ENCODE measurements around the gene CNTN6.

CNTN6 gene

DNA sequence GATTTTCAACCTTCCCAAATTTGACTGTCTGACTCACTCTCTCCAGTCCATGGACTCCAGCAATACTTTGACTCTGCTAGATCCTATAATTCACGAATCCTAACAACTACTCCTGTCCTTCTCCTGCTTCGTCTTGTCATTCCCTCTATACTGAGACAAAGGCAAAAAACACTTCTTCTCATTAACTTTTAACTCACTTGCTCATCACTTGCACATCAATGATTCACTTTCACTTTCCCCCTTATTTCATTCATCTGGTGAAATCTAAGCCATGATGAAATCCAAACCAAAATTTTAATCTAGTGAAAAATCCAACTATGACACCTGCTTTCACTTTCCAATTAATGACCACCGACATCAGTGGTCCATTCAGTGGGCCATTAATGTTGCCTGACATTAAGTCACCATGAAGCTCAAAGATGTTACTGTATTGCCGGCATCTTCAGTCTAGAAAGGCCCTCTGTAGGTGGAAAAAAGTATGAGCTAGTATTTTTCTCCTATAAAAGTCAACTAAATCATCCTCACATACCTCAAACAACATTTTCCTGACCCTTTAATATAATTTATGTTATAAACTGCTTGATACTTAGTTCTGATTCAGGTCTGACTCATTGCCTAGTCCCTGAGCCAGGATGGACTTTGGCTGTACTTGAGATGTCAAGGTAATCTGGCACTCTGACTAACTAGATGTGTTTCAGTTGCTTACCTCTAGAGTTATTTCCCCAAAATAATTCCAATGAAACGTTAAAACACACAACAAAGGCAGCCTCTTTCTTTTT lies 158.6 kb downstream of the CNTN6 start:
- H2AK5ac ChIP-seq (ENCODE audit: low read length, severe bottlenecking), result no peak overlapping the region
- no peaks in the 10 kb centered on the region for H3K79me1 ChIP-seq (replicated peaks; ENCODE audit: low read length, poor library complexity, severe bottlenecking)
- H3K9ac ChIP-seq (ENCODE audit: low read length), result no peak overlapping the region
- 76% methylated on average over 4 of the region's 5 CpGs for WGBS
- no peak overlapping the region for H3K23ac ChIP-seq (ENCODE audit: low read length in 2 of 2)
- H2BK15ac ChIP-seq (ENCODE audit: low read depth, poor library complexity, severe bottlenecking), result no peak overlapping the region
- no peak overlapping the region for H3K27ac ChIP-seq (ENCODE audit: low read length, poor library complexity, severe bottlenecking)
- no peak overlapping the region for H3K4me2 ChIP-seq (ENCODE audit: low read length, poor library complexity, severe bottlenecking)
- H3K4ac ChIP-seq (ENCODE audit: low read depth in 1 of 2, low read length in 2 of 2), result no peak overlapping the region
- H3K4me3 ChIP-seq (ENCODE audit: insufficient read depth in 1 of 2, low read depth in 1 of 2, low read length in 2 of 2), result no peak overlapping the region
- H3K27me3 ChIP-seq (ENCODE audit: control insufficient read depth in 1 of 2, insufficient read depth in 1 of 2, low read length in 2 of 2), result no peaks in the 10 kb centered on the region
- H3K9me3 ChIP-seq (ENCODE audit: control insufficient read depth, low read length), result no peaks in the 10 kb centered on the region
- H2BK12ac ChIP-seq (ENCODE audit: low read length in 2 of 2), result no peak overlapping the region
- H3K4me1 ChIP-seq (ENCODE audit: control insufficient read depth, insufficient read depth, low read depth, low read length), result no peaks in the 10 kb centered on the region
- H2BK5ac ChIP-seq (ENCODE audit: low read depth, low read length, poor library complexity, severe bottlenecking), result no peak overlapping the region
- no peak overlapping the region for H4K91ac ChIP-seq (ENCODE audit: low read length)
- no peak overlapping the region for H2AFZ ChIP-seq (ENCODE audit: low read depth, low read length)
- no peak overlapping the region for H4K8ac ChIP-seq (ENCODE audit: low read length)
- no peak overlapping the region for H3K14ac ChIP-seq (ENCODE audit: low read length in 2 of 2)
- no peak overlapping the region for H3K18ac ChIP-seq (ENCODE audit: low read depth in 1 of 2, low read length in 2 of 2)
- no peak overlapping the region for H2BK120ac ChIP-seq (ENCODE audit: low read depth, low read length)
- no peak for DNase-seq
- no peaks in the 10 kb centered on the region for H3K36me3 ChIP-seq (ENCODE audit: control insufficient read depth in 1 of 2, insufficient read depth in 2 of 2, low read depth in 1 of 2, low read length in 2 of 2)

DNA sequence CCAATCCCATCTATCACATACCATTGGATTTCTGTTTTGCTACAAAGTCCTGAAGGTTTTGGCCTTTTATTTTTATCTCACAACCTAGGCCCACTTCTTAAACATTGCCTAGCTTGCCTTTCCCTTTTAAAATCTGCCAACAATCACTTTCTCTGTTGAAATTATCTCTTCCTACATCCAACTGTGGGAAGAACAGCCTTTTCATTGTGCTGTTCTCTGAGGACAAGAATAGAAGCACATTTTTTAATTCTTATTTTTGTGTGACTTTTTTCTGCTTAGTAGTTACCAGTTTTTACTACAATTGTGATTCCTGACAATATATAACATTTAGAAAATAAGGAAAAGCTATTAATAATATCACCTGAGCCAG lies 159.2 kb downstream of the CNTN6 start:
- H4K91ac ChIP-seq (ENCODE audit: low read length), result no peak overlapping the region
- no peak overlapping the region for H3K14ac ChIP-seq (ENCODE audit: low read length in 2 of 2)
- no peak overlapping the region for H2AK5ac ChIP-seq (ENCODE audit: low read length, severe bottlenecking)
- no peaks in the 10 kb centered on the region for H3K27me3 ChIP-seq (ENCODE audit: control insufficient read depth in 1 of 2, insufficient read depth in 1 of 2, low read length in 2 of 2)
- no peak overlapping the region for H2BK12ac ChIP-seq (ENCODE audit: low read length in 2 of 2)
- H3K79me1 ChIP-seq (replicated peaks; ENCODE audit: low read length, poor library complexity, severe bottlenecking), result no peaks in the 10 kb centered on the region
- H3K4ac ChIP-seq (ENCODE audit: low read depth in 1 of 2, low read length in 2 of 2), result no peak overlapping the region
- no peak for DNase-seq
- H3K23ac ChIP-seq (ENCODE audit: low read length in 2 of 2), result no peak overlapping the region
- no peak overlapping the region for H3K4me3 ChIP-seq (ENCODE audit: insufficient read depth in 1 of 2, low read depth in 1 of 2, low read length in 2 of 2)
- no peak overlapping the region for H4K8ac ChIP-seq (ENCODE audit: low read length)
- no peak overlapping the region for H3K9ac ChIP-seq (ENCODE audit: low read length)
- no peaks in the 10 kb centered on the region for H3K4me1 ChIP-seq (ENCODE audit: control insufficient read depth, insufficient read depth, low read depth, low read length)
- H3K4me2 ChIP-seq (ENCODE audit: low read length, poor library complexity, severe bottlenecking), result no peak overlapping the region
- no peak overlapping the region for H2BK120ac ChIP-seq (ENCODE audit: low read depth, low read length)
- H3K36me3 ChIP-seq (ENCODE audit: control insufficient read depth in 1 of 2, insufficient read depth in 2 of 2, low read depth in 1 of 2, low read length in 2 of 2), result no peaks in the 10 kb centered on the region
- no peak overlapping the region for H2BK5ac ChIP-seq (ENCODE audit: low read depth, low read length, poor library complexity, severe bottlenecking)
- no peaks in the 10 kb centered on the region for H3K9me3 ChIP-seq (ENCODE audit: control insufficient read depth, low read length)
- H3K27ac ChIP-seq (ENCODE audit: low read length, poor library complexity, severe bottlenecking), result no peak overlapping the region
- H2BK15ac ChIP-seq (ENCODE audit: low read depth, poor library complexity, severe bottlenecking), result no peak overlapping the region
- no peak overlapping the region for H2AFZ ChIP-seq (ENCODE audit: low read depth, low read length)
- no peak overlapping the region for H3K18ac ChIP-seq (ENCODE audit: low read depth in 1 of 2, low read length in 2 of 2)

DNA sequence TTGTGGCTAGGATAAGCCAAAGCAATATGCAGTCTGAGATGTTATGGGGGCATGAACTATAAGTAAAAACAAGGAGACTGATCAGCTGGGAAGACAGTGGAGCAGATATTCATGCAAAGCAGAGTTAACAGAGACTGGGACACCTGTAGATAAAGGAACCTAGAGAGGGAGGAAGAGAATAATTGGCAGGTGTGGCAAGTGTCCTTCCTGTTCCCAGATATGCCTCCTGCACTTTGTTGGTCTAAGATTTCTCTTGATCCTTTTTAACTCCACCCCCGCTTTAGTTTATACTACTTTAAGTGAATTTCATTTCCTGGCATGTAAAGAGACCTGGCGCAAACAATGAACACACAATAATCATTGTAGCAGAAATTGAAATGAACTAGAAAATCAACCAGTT lies 169.4 kb downstream of the CNTN6 start:
- no peak overlapping the region for H4K91ac ChIP-seq (ENCODE audit: low read length)
- DNase-seq, result no peak
- H2AFZ ChIP-seq (ENCODE audit: low read depth, low read length), result no peak overlapping the region
- no peak overlapping the region for H2AK5ac ChIP-seq (ENCODE audit: low read length, severe bottlenecking)
- no peak overlapping the region for H3K9ac ChIP-seq (ENCODE audit: low read length)
- no peak overlapping the region for H3K23ac ChIP-seq (ENCODE audit: low read length in 2 of 2)
- H3K4ac ChIP-seq (ENCODE audit: low read depth in 1 of 2, low read length in 2 of 2), result no peak overlapping the region
- no peak overlapping the region for H3K4me2 ChIP-seq (ENCODE audit: low read length, poor library complexity, severe bottlenecking)
- WGBS, result 100% methylated on average over 1 of the region's 2 CpGs
- H3K36me3 ChIP-seq (ENCODE audit: control insufficient read depth in 1 of 2, insufficient read depth in 2 of 2, low read depth in 1 of 2, low read length in 2 of 2), result no peaks in the 10 kb centered on the region
- H3K79me1 ChIP-seq (replicated peaks; ENCODE audit: low read length, poor library complexity, severe bottlenecking), result no peaks in the 10 kb centered on the region
- H3K18ac ChIP-seq (ENCODE audit: low read depth in 1 of 2, low read length in 2 of 2), result no peak overlapping the region
- H2BK120ac ChIP-seq (ENCODE audit: low read depth, low read length), result no peak overlapping the region
- H2BK5ac ChIP-seq (ENCODE audit: low read depth, low read length, poor library complexity, severe bottlenecking), result no peak overlapping the region
- H3K14ac ChIP-seq (ENCODE audit: low read length in 2 of 2), result no peak overlapping the region
- no peak overlapping the region for H2BK15ac ChIP-seq (ENCODE audit: low read depth, poor library complexity, severe bottlenecking)
- no peaks in the 10 kb centered on the region for H3K4me1 ChIP-seq (ENCODE audit: control insufficient read depth, insufficient read depth, low read depth, low read length)
- no peaks in the 10 kb centered on the region for H3K27me3 ChIP-seq (ENCODE audit: control insufficient read depth in 1 of 2, insufficient read depth in 1 of 2, low read length in 2 of 2)
- H2BK12ac ChIP-seq (ENCODE audit: low read length in 2 of 2), result no peak overlapping the region
- H4K8ac ChIP-seq (ENCODE audit: low read length), result no peak overlapping the region
- no peak overlapping the region for H3K27ac ChIP-seq (ENCODE audit: low read length, poor library complexity, severe bottlenecking)
- H3K9me3 ChIP-seq (ENCODE audit: control insufficient read depth, low read length), result no peaks in the 10 kb centered on the region
- H3K4me3 ChIP-seq (ENCODE audit: insufficient read depth in 1 of 2, low read depth in 1 of 2, low read length in 2 of 2), result no peak overlapping the region

DNA sequence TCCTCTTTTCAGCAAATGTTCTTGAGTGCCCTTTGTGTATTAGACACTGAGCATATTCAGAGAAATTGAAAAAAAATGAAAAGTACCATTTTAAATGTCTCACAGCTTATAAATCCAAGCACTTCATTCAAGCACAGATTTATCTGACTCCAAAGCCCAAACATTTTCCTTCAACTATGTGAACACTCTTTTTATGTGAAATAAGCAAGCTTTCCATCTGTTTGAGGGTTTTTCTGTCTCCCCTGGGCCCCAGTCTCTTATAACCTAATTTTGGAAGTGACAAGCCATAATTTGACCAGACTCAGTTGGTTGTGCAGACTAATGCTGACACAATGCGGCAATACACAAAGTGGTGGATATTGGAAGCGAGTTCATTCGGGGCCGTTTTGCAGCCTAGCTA lies 170.3 kb downstream of the CNTN6 start:
- Histone ChIP-seq H3K18ac (ENCODE audit: low read depth in 1 of 2, low read length in 2 of 2) (no peak overlapping the region), H2BK120ac (ENCODE audit: low read depth, low read length) (no peak overlapping the region), H2BK12ac (ENCODE audit: low read length in 2 of 2) (no peak overlapping the region), H3K36me3 (ENCODE audit: control insufficient read depth in 1 of 2, insufficient read depth in 2 of 2, low read depth in 1 of 2, low read length in 2 of 2) (no peaks in the 10 kb centered on the region), H3K4ac (ENCODE audit: low read depth in 1 of 2, low read length in 2 of 2) (no peak overlapping the region), H3K9ac (ENCODE audit: low read length) (no peak overlapping the region), H3K27me3 (ENCODE audit: control insufficient read depth in 1 of 2, insufficient read depth in 1 of 2, low read length in 2 of 2) (no peaks in the 10 kb centered on the region), H3K4me2 (ENCODE audit: low read length, poor library complexity, severe bottlenecking) (no peak overlapping the region), H2BK15ac (ENCODE audit: low read depth, poor library complexity, severe bottlenecking) (no peak overlapping the region), H3K4me3 (ENCODE audit: insufficient read depth in 1 of 2, low read depth in 1 of 2, low read length in 2 of 2) (no peak overlapping the region), H3K27ac (ENCODE audit: low read length, poor library complexity, severe bottlenecking) (no peak overlapping the region), H3K14ac (ENCODE audit: low read length in 2 of 2) (no peak overlapping the region), H2BK5ac (ENCODE audit: low read depth, low read length, poor library complexity, severe bottlenecking) (no peak overlapping the region), H2AFZ (ENCODE audit: low read depth, low read length) (no peak overlapping the region), H3K79me1 (replicated peaks; ENCODE audit: low read length, poor library complexity, severe bottlenecking) (no peaks in the 10 kb centered on the region), H3K9me3 (ENCODE audit: control insufficient read depth, low read length) (no peaks in the 10 kb centered on the region), H4K91ac (ENCODE audit: low read length) (no peak overlapping the region), H3K4me1 (ENCODE audit: control insufficient read depth, insufficient read depth, low read depth, low read length) (no peaks in the 10 kb centered on the region), H4K8ac (ENCODE audit: low read length) (no peak overlapping the region), H3K23ac (ENCODE audit: low read length in 2 of 2) (no peak overlapping the region), H2AK5ac (ENCODE audit: low read length, severe bottlenecking) (no peak overlapping the region)
- 93% methylated on average over 3 of the region's 4 CpGs for WGBS
- DNase-seq, result no peak
